Measurements from ENCODE around the gene NCOA7.
"Not testable (repeated sequence)": the region's sequence is repeated elsewhere in the genome, so short reads cannot be mapped to it uniquely, and the experiment has no call there.

Gene NCOA7

GRCh38 chr6:125804264-125804663 is 13.5 kb downstream of the NCOA7 start:
- Histone ChIP-seq H3K36me3 (ENCODE audit: control insufficient read depth in 2 of 2, insufficient read depth in 2 of 2, low read length in 2 of 2) (no peaks in the 10 kb centered on the region), H3K4me1 (ENCODE audit: control insufficient read depth, insufficient read depth, low read length) (no peaks in the 10 kb centered on the region), H3K9ac (ENCODE audit: low read length in 2 of 2) (no peak overlapping the region), H3K27ac (ENCODE audit: low read length) (no peak overlapping the region), H3K4me3 (ENCODE audit: low read length in 2 of 2) (no peak overlapping the region), H3K27me3 (ENCODE audit: control insufficient read depth in 1 of 2, insufficient read depth in 2 of 2, low read length in 2 of 2) (no peaks in the 10 kb centered on the region), H3K9me3 (ENCODE audit: control insufficient read depth in 2 of 2, low read length in 2 of 2) (no peaks in the 10 kb centered on the region)

- not testable (repeated sequence) for H3K9ac ChIP-seq (ENCODE audit: low read length in 2 of 2); H3K27ac ChIP-seq (ENCODE audit: low read length)
Observed at GRCh38 chr6:125804866-125805425, 14.2 kb downstream of the NCOA7 start.

DNA sequence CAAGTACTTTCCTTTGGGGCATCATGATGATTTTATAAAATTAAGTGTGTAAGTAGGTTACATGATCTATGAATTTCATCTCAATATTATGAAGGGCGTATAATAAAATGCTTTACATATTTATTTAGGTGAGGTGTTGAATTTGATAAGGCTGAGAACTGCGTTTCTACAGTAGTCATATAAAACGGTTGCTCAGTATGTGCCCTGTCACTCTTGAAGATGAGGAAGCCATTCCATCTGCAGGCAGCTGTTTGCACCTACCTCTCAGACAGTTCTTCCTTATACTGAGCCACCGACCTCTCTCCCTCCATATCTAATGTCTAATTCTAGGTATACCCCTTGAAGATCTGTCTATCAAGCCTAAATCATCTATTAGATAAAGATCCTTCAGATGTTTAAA is 16.1 kb downstream of the NCOA7 start:
- H3K4me3 ChIP-seq (ENCODE audit: low read length in 2 of 2) = no peak overlapping the region
- H3K4me1 ChIP-seq (ENCODE audit: control insufficient read depth, insufficient read depth, low read length) = peaks cover 3% of the 10 kb centered on the region
- H3K27me3 ChIP-seq (ENCODE audit: control insufficient read depth in 1 of 2, insufficient read depth in 2 of 2, low read length in 2 of 2) = no peaks in the 10 kb centered on the region
- H3K27ac ChIP-seq (ENCODE audit: low read length) = no peak overlapping the region
- no peaks in the 10 kb centered on the region for H3K36me3 ChIP-seq (ENCODE audit: control insufficient read depth in 2 of 2, insufficient read depth in 2 of 2, low read length in 2 of 2)
- H3K9ac ChIP-seq (ENCODE audit: low read length in 2 of 2) = no peak overlapping the region
- no peaks in the 10 kb centered on the region for H3K9me3 ChIP-seq (ENCODE audit: control insufficient read depth in 2 of 2, low read length in 2 of 2)

More at GRCh38 chr6:125804866-125805425, 14.2 kb downstream of the NCOA7 start:
- H3K4me3 ChIP-seq (ENCODE audit: low read length in 2 of 2); H3K27me3 ChIP-seq (ENCODE audit: control insufficient read depth in 1 of 2, insufficient read depth in 2 of 2, low read length in 2 of 2); H3K4me1 ChIP-seq (ENCODE audit: control insufficient read depth, insufficient read depth, low read length); H3K9me3 ChIP-seq (ENCODE audit: control insufficient read depth in 2 of 2, low read length in 2 of 2); H3K36me3 ChIP-seq (ENCODE audit: control insufficient read depth in 2 of 2, insufficient read depth in 2 of 2, low read length in 2 of 2): not testable (repeated sequence)

DNA sequence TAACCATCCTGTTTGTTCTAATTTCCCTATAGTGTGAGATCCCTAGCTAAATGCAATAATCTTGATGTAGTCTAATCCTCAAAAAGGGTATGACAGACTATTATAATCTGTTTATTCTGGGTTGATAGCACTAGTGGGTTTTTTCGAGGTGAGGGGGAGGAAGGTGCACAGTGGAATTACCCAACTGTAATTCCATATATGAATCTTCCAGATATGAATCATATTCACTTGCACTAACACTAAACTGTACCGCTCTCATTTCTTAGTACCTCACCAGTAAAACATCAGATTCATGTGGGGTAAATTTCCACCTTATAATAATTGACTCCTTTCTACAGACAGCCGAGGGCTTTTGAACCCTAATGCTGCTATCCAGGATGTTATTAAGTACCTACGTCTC is 16.5 kb downstream of the NCOA7 start:
- Histone ChIP-seq H3K9ac (ENCODE audit: low read length in 2 of 2) (no peak overlapping the region), H3K27ac (ENCODE audit: low read length) (no peak overlapping the region), H3K27me3 (ENCODE audit: control insufficient read depth in 1 of 2, insufficient read depth in 2 of 2, low read length in 2 of 2) (no peaks in the 10 kb centered on the region), H3K4me3 (ENCODE audit: low read length in 2 of 2) (no peak overlapping the region), H3K4me1 (ENCODE audit: control insufficient read depth, insufficient read depth, low read length) (peaks cover 3% of the 10 kb centered on the region), H3K36me3 (ENCODE audit: control insufficient read depth in 2 of 2, insufficient read depth in 2 of 2, low read length in 2 of 2) (no peaks in the 10 kb centered on the region), H3K9me3 (ENCODE audit: control insufficient read depth in 2 of 2, low read length in 2 of 2) (no peaks in the 10 kb centered on the region)

- no peak overlapping the region for H3K9ac ChIP-seq (ENCODE audit: low read length in 2 of 2)
- H3K27ac ChIP-seq (ENCODE audit: low read length) = no peak overlapping the region
- H3K9me3 ChIP-seq (ENCODE audit: control insufficient read depth in 2 of 2, low read length in 2 of 2) = no peaks in the 10 kb centered on the region
- no peaks in the 10 kb centered on the region for H3K36me3 ChIP-seq (ENCODE audit: control insufficient read depth in 2 of 2, insufficient read depth in 2 of 2, low read length in 2 of 2)
- peaks cover 3% of the 10 kb centered on the region for H3K4me1 ChIP-seq (ENCODE audit: control insufficient read depth, insufficient read depth, low read length)
- H3K27me3 ChIP-seq (ENCODE audit: control insufficient read depth in 1 of 2, insufficient read depth in 2 of 2, low read length in 2 of 2) = no peaks in the 10 kb centered on the region
- no peak overlapping the region for H3K4me3 ChIP-seq (ENCODE audit: low read length in 2 of 2)
Observed at GRCh38 chr6:125808060-125808459, 17.3 kb downstream of the NCOA7 start.

DNA sequence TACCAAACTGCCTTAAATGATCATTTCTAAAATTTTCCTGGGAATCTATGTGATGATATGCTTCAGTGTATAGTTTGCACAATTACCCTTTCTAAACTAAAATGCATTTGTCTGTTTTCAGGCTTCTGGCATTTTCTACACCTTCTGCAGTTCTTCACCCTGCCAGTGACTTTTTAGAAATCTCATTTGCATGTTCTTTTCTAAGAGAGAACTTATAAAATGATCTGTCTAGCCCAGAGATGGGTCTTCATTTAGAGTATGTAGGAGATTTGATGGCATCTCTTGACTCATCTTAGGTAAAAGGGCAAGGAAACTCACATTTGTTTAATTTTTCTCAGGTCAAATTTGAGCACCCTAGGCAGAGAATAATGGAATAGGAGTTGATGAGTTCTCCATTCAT is 17.8 kb downstream of the NCOA7 start:
- no peaks in the 10 kb centered on the region for H3K36me3 ChIP-seq (ENCODE audit: control insufficient read depth in 2 of 2, insufficient read depth in 2 of 2, low read length in 2 of 2)
- no peak overlapping the region for H3K27ac ChIP-seq (ENCODE audit: low read length)
- H3K9me3 ChIP-seq (ENCODE audit: control insufficient read depth in 2 of 2, low read length in 2 of 2) = no peaks in the 10 kb centered on the region
- no peak overlapping the region for H3K9ac ChIP-seq (ENCODE audit: low read length in 2 of 2)
- H3K27me3 ChIP-seq (ENCODE audit: control insufficient read depth in 1 of 2, insufficient read depth in 2 of 2, low read length in 2 of 2) = no peaks in the 10 kb centered on the region
- peaks cover 3% of the 10 kb centered on the region for H3K4me1 ChIP-seq (ENCODE audit: control insufficient read depth, insufficient read depth, low read length)
- H3K4me3 ChIP-seq (ENCODE audit: low read length in 2 of 2) = no peak overlapping the region

- peaks cover 3% of the 10 kb centered on the region for H3K4me1 ChIP-seq (ENCODE audit: control insufficient read depth, insufficient read depth, low read length)
- H3K9me3 ChIP-seq (ENCODE audit: control insufficient read depth in 2 of 2, low read length in 2 of 2) = no peaks in the 10 kb centered on the region
- H3K9ac ChIP-seq (ENCODE audit: low read length in 2 of 2) = no peak overlapping the region
- no peak overlapping the region for H3K27ac ChIP-seq (ENCODE audit: low read length)
- no peaks in the 10 kb centered on the region for H3K27me3 ChIP-seq (ENCODE audit: control insufficient read depth in 1 of 2, insufficient read depth in 2 of 2, low read length in 2 of 2)
- no peaks in the 10 kb centered on the region for H3K36me3 ChIP-seq (ENCODE audit: control insufficient read depth in 2 of 2, insufficient read depth in 2 of 2, low read length in 2 of 2)
- no peak overlapping the region for H3K4me3 ChIP-seq (ENCODE audit: low read length in 2 of 2)
Observed at GRCh38 chr6:125809570-125810170, 18.9 kb downstream of the NCOA7 start.

DNA sequence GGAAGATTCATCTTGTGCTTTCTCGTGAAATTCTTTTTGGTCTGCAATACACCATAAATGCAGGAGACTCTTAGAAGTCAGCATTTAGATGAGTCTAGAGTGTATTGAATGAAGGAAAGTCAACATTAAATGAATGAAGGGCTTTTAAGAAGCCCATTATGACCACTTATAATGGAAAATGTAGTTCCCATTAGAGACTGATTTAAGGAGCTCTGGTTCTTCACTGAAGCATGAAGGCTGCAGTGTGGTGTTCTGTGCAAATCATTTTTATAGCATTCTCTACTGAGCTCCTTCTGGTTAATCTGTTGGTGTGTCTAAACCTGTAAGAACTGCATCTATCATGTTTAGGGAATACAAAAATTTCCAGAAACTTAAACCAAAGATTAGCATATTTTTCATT is 19.7 kb downstream of the NCOA7 start:
- Histone ChIP-seq H3K9ac (ENCODE audit: low read length in 2 of 2) (no peak overlapping the region), H3K9me3 (ENCODE audit: control insufficient read depth in 2 of 2, low read length in 2 of 2) (no peaks in the 10 kb centered on the region), H3K27me3 (ENCODE audit: control insufficient read depth in 1 of 2, insufficient read depth in 2 of 2, low read length in 2 of 2) (no peaks in the 10 kb centered on the region), H3K36me3 (ENCODE audit: control insufficient read depth in 2 of 2, insufficient read depth in 2 of 2, low read length in 2 of 2) (no peaks in the 10 kb centered on the region), H3K4me3 (ENCODE audit: low read length in 2 of 2) (no peak overlapping the region), H3K4me1 (ENCODE audit: control insufficient read depth, insufficient read depth, low read length) (peaks cover 3% of the 10 kb centered on the region), H3K27ac (ENCODE audit: low read length) (no peak overlapping the region)

GRCh38 chr6:125811259-125811658 is 20.5 kb downstream of the NCOA7 start:
- peaks cover 3% of the 10 kb centered on the region for H3K4me1 ChIP-seq (ENCODE audit: control insufficient read depth, insufficient read depth, low read length)
- H3K27ac ChIP-seq (ENCODE audit: low read length) = no peak overlapping the region
- H3K27me3 ChIP-seq (ENCODE audit: control insufficient read depth in 1 of 2, insufficient read depth in 2 of 2, low read length in 2 of 2) = no peaks in the 10 kb centered on the region
- H3K36me3 ChIP-seq (ENCODE audit: control insufficient read depth in 2 of 2, insufficient read depth in 2 of 2, low read length in 2 of 2) = no peaks in the 10 kb centered on the region
- no peaks in the 10 kb centered on the region for H3K9me3 ChIP-seq (ENCODE audit: control insufficient read depth in 2 of 2, low read length in 2 of 2)
- no peak overlapping the region for H3K9ac ChIP-seq (ENCODE audit: low read length in 2 of 2)
- H3K4me3 ChIP-seq (ENCODE audit: low read length in 2 of 2) = no peak overlapping the region

GRCh38 chr6:125812394-125813292 is 21.9 kb downstream of the NCOA7 start:
- no peaks in the 10 kb centered on the region for H3K36me3 ChIP-seq (ENCODE audit: control insufficient read depth in 2 of 2, insufficient read depth in 2 of 2, low read length in 2 of 2)
- no peaks in the 10 kb centered on the region for H3K9me3 ChIP-seq (ENCODE audit: control insufficient read depth in 2 of 2, low read length in 2 of 2)
- H3K27ac ChIP-seq (ENCODE audit: low read length) = no peak overlapping the region
- H3K4me3 ChIP-seq (ENCODE audit: low read length in 2 of 2) = no peak overlapping the region
- H3K9ac ChIP-seq (ENCODE audit: low read length in 2 of 2) = no peak overlapping the region
- H3K4me1 ChIP-seq (ENCODE audit: control insufficient read depth, insufficient read depth, low read length) = peaks cover 3% of the 10 kb centered on the region
- H3K27me3 ChIP-seq (ENCODE audit: control insufficient read depth in 1 of 2, insufficient read depth in 2 of 2, low read length in 2 of 2) = no peaks in the 10 kb centered on the region

DNA sequence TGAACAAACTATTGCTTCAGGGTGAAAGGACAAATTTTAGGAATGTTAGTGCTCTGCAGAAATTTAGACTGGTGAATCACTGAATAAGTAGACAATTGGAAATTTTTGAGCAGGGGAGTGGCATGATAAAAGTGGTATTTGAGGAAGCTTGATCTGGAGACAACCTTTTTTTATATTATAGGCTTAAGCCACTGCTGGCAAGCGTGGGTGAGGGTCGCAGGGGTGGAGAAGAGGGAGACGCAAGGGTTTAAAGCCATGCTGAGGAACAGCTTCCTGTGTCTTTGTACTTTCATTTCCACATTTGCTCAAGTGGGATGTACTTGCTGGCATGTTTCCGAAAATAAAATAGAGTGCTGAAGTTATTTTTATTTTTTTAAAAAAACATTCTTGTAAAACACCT is 23.7 kb downstream of the NCOA7 start:
- H3K27me3 ChIP-seq (ENCODE audit: control insufficient read depth in 1 of 2, insufficient read depth in 2 of 2, low read length in 2 of 2) = no peaks in the 10 kb centered on the region
- peaks cover 3% of the 10 kb centered on the region for H3K4me1 ChIP-seq (ENCODE audit: control insufficient read depth, insufficient read depth, low read length)
- H3K4me3 ChIP-seq (ENCODE audit: low read length in 2 of 2) = no peak overlapping the region
- no peaks in the 10 kb centered on the region for H3K36me3 ChIP-seq (ENCODE audit: control insufficient read depth in 2 of 2, insufficient read depth in 2 of 2, low read length in 2 of 2)
- H3K9ac ChIP-seq (ENCODE audit: low read length in 2 of 2) = no peak overlapping the region
- no peaks in the 10 kb centered on the region for H3K9me3 ChIP-seq (ENCODE audit: control insufficient read depth in 2 of 2, low read length in 2 of 2)
- no peak overlapping the region for H3K27ac ChIP-seq (ENCODE audit: low read length)

Measured in stomach smooth muscle (tissue), 2 donors.